CD4-positive, alpha-beta T cell (primary cell): ENCODE data around the gene STAT3. TPM values are rescaled to one million over a fixed set of nuclear protein-coding genes. Genes with fewer than 3 reads are reported as not detected.

Experiments used
- ATAC-seq: fragments of 200-7000 bp; cut with Tn5 transposase; one replicate; pipeline ENCODE4 v1.10.0; 2022; ENCODE audit warnings: mild to moderate bottlenecking; ENCODE audit not compliant: poor library complexity
- CTCF ChIA-PET: fragments of 350-600 bp; sonication (Branson Sonifier 250); formaldehyde crosslinking; loops from one replicate; lab custom pipeline; 2021; ENCODE audit warnings: antibody characterized with exemption, inconsistent platforms; lab: Charles Lee
- POLR2A ChIA-PET: fragments of 350-600 bp; sonication (Branson Sonifier 250); formaldehyde crosslinking; loops from one replicate; lab custom pipeline; 2021; ENCODE audit warnings: antibody characterized with exemption, inconsistent platforms; lab: Charles Lee
- DNase-seq, 14 experiments: peaks; one replicate each; pipeline ENCODE4 v3.0.0-alpha.2; 2013 to 2020; ENCODE audit warnings: mixed read lengths in 2 of 14
- H3K27ac ChIP-seq, 2 donors: one replicate each; pipeline versions ENCODE4 v1.5.1 to v1.7.0; 2013; ENCODE audit warnings: low read length in 2 of 2, low read depth in 1 of 2, mild to moderate bottlenecking in 1 of 2
- H3K27me3 ChIP-seq, 2 experiments: 1 replicate in 1 of 2; 2 replicates in 1 of 2; pipeline versions ENCODE4 v1.6.1 to v1.7.0; 2013; ENCODE audit warnings: low read length in 2 of 2, control low read depth in 1 of 2, mild to moderate bottlenecking in 1 of 2, moderate library complexity in 1 of 2; ENCODE audit not compliant: insufficient read depth in 2 of 2, control insufficient read depth in 1 of 2
- H3K36me3 ChIP-seq: one replicate; pipeline ENCODE4 v1.6.1; 2013; ENCODE audit warnings: low read length, control low read depth; ENCODE audit not compliant: insufficient read depth
- H3K4me1 ChIP-seq: one replicate; pipeline ENCODE4 v1.6.1; 2013; ENCODE audit warnings: low read length, control low read depth; ENCODE audit not compliant: insufficient read depth
- H3K4me3 ChIP-seq: one replicate; pipeline ENCODE4 v1.5.1; 2013; ENCODE audit warnings: mild to moderate bottlenecking, low read length, moderate library complexity
- H3K9me3 ChIP-seq, 2 experiments: 1 replicate in 1 of 2; 2 replicates in 1 of 2; pipeline versions ENCODE4 v1.6.1 to v1.7.0; 2013; ENCODE audit warnings: low read length in 2 of 2, mild to moderate bottlenecking in 2 of 2, control low read depth in 1 of 2, moderate library complexity in 1 of 2; ENCODE audit not compliant: control insufficient read depth in 1 of 2, insufficient read depth in 1 of 2
- H3K27ac Mint-ChIP-seq: one replicate; pipeline ENCODE4 v1.8.0; 2020; ENCODE audit warnings: mixed read lengths
- H3K27me3 Mint-ChIP-seq: one replicate; pipeline ENCODE4 v1.8.0; 2021; ENCODE audit warnings: mixed read lengths
- H3K36me3 Mint-ChIP-seq: one replicate; pipeline ENCODE4 v1.8.0; 2021; ENCODE audit warnings: low read depth, mixed read lengths
- H3K4me1 Mint-ChIP-seq: one replicate; pipeline ENCODE4 v1.8.0; 2021; ENCODE audit warnings: low read depth, mixed read lengths
- H3K4me3 Mint-ChIP-seq: one replicate; pipeline ENCODE4 v1.8.0; 2020; ENCODE audit warnings: mild to moderate bottlenecking, mixed read lengths
- H3K9me3 Mint-ChIP-seq: one replicate; pipeline ENCODE4 v1.8.0; 2020; ENCODE audit warnings: mixed read lengths
- intact Hi-C, 2 experiments: fragments of 100-400 bp; cut with DNase I in 1 of 2; cut with micrococcal nuclease in 1 of 2; formaldehyde crosslinking; loops; one replicate each; pipeline versions ENCODE4 v1.15.1 to v1.9.0; 2023 to 2025; cut with DNase I, micrococcal nuclease
- total RNA-seq, 174 experiments: library from RNA in 2 of 174; stranded (reverse) in 2 of 174; gene quantifications; one replicate each; pipeline ENCODE4 v1.2.3 and lab custom pipeline; 2021 to 2026
- TF ChIP-seq, protein P1 (sequence below): fragments of 200-600 bp; IDR thresholded peaks from one replicate; pipeline ENCODE4 v1.8.0; 2022; ENCODE audit warnings: antibody characterized with exemption, mild to moderate bottlenecking

STAT3 gene
- total RNA-seq, 2 experiments from 2014 or later, result 315 to 319 TPM

DNA sequence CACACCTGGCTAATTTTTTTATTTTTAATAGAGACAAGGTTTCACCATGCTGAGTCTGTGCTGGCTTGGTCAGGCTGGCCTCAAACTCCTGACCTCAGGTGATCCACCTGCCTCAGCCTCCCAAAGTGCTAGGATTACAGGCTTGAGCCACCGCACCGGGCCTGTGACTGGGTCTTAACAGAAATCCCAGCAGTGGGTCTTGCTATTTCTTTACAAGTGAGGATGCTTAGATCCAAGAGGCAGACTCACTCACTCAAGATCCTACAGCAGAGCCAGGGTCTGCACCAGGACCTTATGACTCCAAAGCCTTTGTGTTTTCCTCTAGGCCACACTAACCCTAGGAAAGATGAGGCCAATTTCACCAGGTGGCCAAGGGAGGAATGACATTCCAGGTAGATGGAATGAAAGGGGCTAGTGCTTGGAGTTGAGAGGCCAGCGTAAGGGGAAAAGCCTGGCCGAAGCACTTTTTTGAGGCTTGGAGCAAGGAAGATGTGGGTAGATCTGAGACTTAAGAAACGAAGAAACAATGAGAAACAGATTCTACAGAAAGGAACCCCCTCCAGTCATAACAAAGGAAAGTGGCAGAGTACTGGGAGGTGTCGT is 105.7 kb downstream of the STAT3 start:
- Histone ChIP-seq H3K4me3 (no peak overlapping the region), H3K9me3 (no peaks in the 10 kb centered on the region), H3K27me3 (no peaks in the 10 kb centered on the region), H3K4me1 (peaks cover 33% of the 10 kb centered on the region), H3K27ac (no peak overlapping the region), H3K36me3 (no peaks in the 10 kb centered on the region)
- ChIA-PET POLR2A (no interaction called here), CTCF (no interaction called here)
- Mint-ChIP-seq H3K4me3 (no peak overlapping the region), H3K36me3 (peaks cover 6% of the 10 kb centered on the region), H3K9me3 (no peaks in the 10 kb centered on the region), H3K4me1 (peaks cover 32% of the 10 kb centered on the region), H3K27ac (peak overlapping the region; percentile 73), H3K27me3 (no peaks in the 10 kb centered on the region)
- TF ChIP-seq, protein P1, sequence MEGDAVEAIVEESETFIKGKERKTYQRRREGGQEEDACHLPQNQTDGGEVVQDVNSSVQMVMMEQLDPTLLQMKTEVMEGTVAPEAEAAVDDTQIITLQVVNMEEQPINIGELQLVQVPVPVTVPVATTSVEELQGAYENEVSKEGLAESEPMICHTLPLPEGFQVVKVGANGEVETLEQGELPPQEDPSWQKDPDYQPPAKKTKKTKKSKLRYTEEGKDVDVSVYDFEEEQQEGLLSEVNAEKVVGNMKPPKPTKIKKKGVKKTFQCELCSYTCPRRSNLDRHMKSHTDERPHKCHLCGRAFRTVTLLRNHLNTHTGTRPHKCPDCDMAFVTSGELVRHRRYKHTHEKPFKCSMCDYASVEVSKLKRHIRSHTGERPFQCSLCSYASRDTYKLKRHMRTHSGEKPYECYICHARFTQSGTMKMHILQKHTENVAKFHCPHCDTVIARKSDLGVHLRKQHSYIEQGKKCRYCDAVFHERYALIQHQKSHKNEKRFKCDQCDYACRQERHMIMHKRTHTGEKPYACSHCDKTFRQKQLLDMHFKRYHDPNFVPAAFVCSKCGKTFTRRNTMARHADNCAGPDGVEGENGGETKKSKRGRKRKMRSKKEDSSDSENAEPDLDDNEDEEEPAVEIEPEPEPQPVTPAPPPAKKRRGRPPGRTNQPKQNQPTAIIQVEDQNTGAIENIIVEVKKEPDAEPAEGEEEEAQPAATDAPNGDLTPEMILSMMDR, result no peak
- intact Hi-C loops, result no loop called here
- ATAC-seq, result no peak
- peak in 1 of 14 experiments; percentile 17 for DNase-seq

DNA sequence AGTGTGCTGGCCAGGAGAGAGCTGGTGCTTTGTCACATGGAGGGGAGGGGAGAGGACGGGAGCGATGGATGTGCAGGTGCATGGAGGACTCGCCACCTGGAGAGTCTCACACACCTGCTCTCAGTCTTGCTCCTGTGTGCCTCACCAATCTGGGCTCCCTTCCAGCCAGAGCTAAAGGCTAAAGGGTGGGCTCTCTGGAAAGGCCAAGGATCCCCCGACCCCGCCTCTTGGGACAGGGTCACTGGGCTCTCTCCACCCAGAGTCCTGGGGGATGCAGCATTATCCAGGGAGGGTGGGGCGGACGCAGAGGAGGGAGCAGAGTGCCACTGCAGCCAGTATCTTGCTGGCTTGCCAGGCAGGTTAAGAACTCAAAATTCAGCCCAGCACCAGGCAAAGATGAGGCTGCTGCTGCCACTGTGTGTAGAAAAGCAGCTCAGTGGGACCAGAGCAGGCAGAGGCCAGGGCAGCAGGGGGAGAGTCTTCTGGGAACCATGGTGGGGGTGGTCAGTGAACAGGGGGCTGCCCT is 106.6 kb downstream of the STAT3 start:
- no peak overlapping the region for H3K27ac ChIP-seq
- TF ChIP-seq, protein P1, result no peak
- H3K4me3 ChIP-seq, result no peak overlapping the region
- ATAC-seq (no peak), DNase-seq (peak in 1 of 14 experiments; percentile 25)
- no peak overlapping the region for H3K4me3 Mint-ChIP-seq
- H3K36me3 ChIP-seq, result no peaks in the 10 kb centered on the region
- no peaks in the 10 kb centered on the region for H3K9me3 ChIP-seq
- H3K27me3 Mint-ChIP-seq, result no peaks in the 10 kb centered on the region
- intact Hi-C loops, result no loop called here
- H3K27me3 ChIP-seq, result no peaks in the 10 kb centered on the region
- POLR2A ChIA-PET, result no interaction called here
- H3K27ac Mint-ChIP-seq, result peak overlapping the region; percentile 20
- H3K9me3 Mint-ChIP-seq, result no peaks in the 10 kb centered on the region
- H3K36me3 Mint-ChIP-seq, result peaks cover 12% of the 10 kb centered on the region
- CTCF ChIA-PET, result no interaction called here
- H3K4me1 Mint-ChIP-seq, result peaks cover 29% of the 10 kb centered on the region
- peaks cover 33% of the 10 kb centered on the region for H3K4me1 ChIP-seq

DNA sequence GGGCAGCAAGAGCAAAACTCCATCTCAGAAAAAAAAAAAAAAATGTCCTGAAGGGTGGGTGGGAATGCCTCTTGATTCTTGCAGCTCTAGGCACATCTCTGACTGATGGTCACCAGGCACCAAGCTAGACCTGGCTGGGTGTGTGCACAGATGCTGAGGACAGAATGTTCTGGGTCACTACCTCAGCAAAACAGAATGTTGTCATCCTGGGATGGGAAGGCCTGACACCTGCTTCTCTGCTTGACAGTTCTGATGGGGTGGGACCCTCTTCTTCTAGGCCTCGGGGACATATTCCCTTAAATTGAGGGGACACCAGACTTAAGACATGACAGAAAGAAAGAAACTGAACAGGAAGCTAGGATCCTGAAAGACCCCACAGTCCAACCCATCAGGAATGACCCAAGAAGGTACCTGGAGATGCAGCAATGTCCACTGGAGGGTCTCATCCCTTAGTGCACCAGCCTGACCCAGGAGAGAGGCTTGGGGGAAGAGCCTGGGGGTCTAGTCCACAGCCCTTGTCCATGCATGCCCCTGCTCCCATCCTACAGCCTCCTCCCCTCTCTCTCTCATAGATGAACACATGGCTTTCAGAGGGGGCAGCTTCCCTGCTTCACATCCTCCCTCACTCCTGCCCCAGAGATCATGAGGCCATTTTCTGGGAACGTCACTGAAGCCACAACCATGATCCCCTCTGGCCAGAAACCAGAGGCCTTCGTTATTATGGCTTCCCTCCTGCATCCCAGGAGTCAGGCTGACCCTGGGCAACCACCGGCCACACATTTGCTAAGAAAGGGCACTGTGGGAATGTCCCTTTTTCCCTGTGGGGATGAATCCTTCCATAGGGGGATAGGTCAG is 108.2 kb downstream of the STAT3 start:
- peak overlapping the region; percentile 81 for H3K4me3 Mint-ChIP-seq
- H3K27me3 Mint-ChIP-seq, result no peaks in the 10 kb centered on the region

More for the DNA sequence above, 108.2 kb downstream of the STAT3 start:
- TF ChIP-seq, protein P1, result no peak
- ATAC-seq (no peak), DNase-seq (peak in 1 of 14 experiments; percentile 19)
- ChIA-PET POLR2A (interaction anchor here (0.6 to 8.9 kb wide), 4 partner anchors 8 to 90 kb away, joined by 3 to 136 read pairs (median 6); partner anchors contain the start of gene STAT5A), CTCF (interaction anchor here (0.9 to 3.6 kb wide), 2 partner anchors 43 to 58 kb away, joined by 3 to 32 read pairs; no protein-coding TSS in a partner anchor)
- Mint-ChIP-seq H3K9me3 (no peaks in the 10 kb centered on the region), H3K4me1 (peaks cover 23% of the 10 kb centered on the region), H3K36me3 (peaks cover 18% of the 10 kb centered on the region), H3K27ac (peak overlapping the region; percentile 17)
- H3K27me3 ChIP-seq, result no peaks in the 10 kb centered on the region
- H3K9me3 ChIP-seq, result no peaks in the 10 kb centered on the region
- H3K36me3 ChIP-seq, result no peaks in the 10 kb centered on the region
- H3K27ac ChIP-seq, result no peak overlapping the region
- intact Hi-C loops, result loop anchor here in 1 of 2 experiments (5.0 kb wide), 1 partner anchor 158 kb away; the partner anchor contains the start of genes HSPB9 and KAT2A
- no peak overlapping the region for H3K4me3 ChIP-seq
- peaks cover 22% of the 10 kb centered on the region for H3K4me1 ChIP-seq
